ENCODE measurements around the gene UBASH3A. TPM values are rescaled to one million over a fixed set of nuclear protein-coding genes. Genes with fewer than 3 reads are reported as not detected.

UBASH3A gene
- total RNA-seq, 4 donors from 2014 or later: 0.40 TPM; not detected in 3

DNA sequence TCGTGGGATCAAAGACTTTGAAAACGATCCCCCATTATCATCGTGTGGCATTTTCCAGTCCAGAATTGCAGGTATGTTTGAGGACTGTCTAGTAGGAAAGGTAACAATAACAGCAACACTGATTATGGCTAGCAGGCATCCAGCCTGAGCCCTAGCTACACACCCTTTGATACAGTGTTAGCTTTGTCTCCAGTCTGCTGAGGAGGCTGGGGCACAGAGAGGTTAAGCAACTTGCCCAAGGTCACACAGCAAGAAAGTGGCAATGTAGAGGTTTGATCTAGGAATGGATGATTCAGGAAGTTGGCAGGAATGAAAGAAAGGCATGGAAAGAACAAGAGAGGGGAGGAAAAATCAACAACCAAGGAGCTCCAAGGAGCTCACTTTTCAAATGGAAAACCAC is 31.2 kb downstream of the UBASH3A start:
- ATAC-seq: no peak
- Histone ChIP-seq H3K4me3 (no peak overlapping the region), H3K36me3 (no peaks in the 10 kb centered on the region), H3K9me3 (peaks cover 0 to 38% (median 0%) of the 10 kb centered on the region in 3 donors), H3K4me1 (no peaks in the 10 kb centered on the region), H3K27ac (no peak overlapping the region), H3K27me3 (peaks cover 82% of the 10 kb centered on the region)
- no peak for TF ChIP-seq EP300 (IDR thresholded peaks at IDR 0.05)
- no peak for TF ChIP-seq POLR2AphosphoS5 (IDR thresholded peaks at IDR 0.05)
- TF ChIP-seq, protein P1, sequence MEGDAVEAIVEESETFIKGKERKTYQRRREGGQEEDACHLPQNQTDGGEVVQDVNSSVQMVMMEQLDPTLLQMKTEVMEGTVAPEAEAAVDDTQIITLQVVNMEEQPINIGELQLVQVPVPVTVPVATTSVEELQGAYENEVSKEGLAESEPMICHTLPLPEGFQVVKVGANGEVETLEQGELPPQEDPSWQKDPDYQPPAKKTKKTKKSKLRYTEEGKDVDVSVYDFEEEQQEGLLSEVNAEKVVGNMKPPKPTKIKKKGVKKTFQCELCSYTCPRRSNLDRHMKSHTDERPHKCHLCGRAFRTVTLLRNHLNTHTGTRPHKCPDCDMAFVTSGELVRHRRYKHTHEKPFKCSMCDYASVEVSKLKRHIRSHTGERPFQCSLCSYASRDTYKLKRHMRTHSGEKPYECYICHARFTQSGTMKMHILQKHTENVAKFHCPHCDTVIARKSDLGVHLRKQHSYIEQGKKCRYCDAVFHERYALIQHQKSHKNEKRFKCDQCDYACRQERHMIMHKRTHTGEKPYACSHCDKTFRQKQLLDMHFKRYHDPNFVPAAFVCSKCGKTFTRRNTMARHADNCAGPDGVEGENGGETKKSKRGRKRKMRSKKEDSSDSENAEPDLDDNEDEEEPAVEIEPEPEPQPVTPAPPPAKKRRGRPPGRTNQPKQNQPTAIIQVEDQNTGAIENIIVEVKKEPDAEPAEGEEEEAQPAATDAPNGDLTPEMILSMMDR (IDR thresholded peaks at IDR 0.05): no peak
- no peak for TF ChIP-seq POLR2A (IDR thresholded peaks at IDR 0.05)
- 72 to 80% methylated on average over 3 of the region's 3 CpGs for WGBS, 2 donors (ENCODE audit: low coverage in 1 of 2)

DNA sequence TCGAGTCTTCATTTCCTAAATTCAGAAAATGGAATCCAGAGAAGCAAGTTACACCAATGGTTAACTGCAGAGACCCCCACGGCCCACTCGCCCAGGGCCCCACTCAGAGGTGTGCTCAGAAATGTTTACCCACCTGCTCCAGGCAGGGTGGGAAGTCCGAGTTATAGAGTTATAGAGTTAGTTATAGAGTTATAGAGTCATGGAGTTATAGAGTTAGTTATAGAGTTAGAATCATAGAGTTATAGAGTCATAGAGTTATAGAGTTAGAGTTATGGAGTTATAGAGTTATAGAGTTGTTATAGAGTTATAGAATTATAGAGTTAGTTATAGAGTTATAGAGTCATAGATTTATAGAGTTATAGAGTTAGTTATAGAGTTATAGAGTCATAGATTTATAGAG is 31.7 kb downstream of the UBASH3A start:
- 59 to 100% methylated on average over 1 to 4 of the region's 4 CpGs for WGBS, 2 donors (ENCODE audit: low coverage in 1 of 2)
- no peak overlapping the region for H3K27ac ChIP-seq
- ATAC-seq: no peak
- peaks cover 0 to 38% (median 0%) of the 10 kb centered on the region in 3 donors for H3K9me3 ChIP-seq
- H3K36me3 ChIP-seq: no peaks in the 10 kb centered on the region
- H3K27me3 ChIP-seq: peaks cover 77% of the 10 kb centered on the region
- TF ChIP-seq POLR2AphosphoS5 (IDR thresholded peaks at IDR 0.05): no peak
- TF ChIP-seq, protein P1 (IDR thresholded peaks at IDR 0.05): no peak
- no peak for TF ChIP-seq POLR2A (IDR thresholded peaks at IDR 0.05)
- TF ChIP-seq EP300 (IDR thresholded peaks at IDR 0.05): no peak
- no peaks in the 10 kb centered on the region for H3K4me1 ChIP-seq
- no peak overlapping the region for H3K4me3 ChIP-seq

DNA sequence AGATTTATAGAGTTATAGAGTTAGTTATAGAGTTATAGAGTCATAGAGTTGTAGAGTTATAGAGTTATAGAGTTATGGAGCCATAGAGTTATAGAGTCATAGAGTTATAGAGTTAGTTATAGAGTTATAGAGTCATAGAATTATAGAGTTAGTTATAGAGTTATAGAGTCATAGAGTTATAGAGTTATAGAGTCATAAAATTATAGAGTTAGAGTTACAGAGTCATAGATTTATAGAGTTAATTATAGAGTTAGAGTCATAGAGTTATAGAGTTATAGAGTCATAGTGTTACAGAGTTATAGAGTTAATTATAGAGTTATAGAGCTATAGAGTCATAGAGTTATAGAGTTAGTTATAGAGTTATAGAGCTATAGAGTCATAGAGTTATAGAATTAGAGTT is 32.1 kb downstream of the UBASH3A start:
- TF ChIP-seq POLR2A (IDR thresholded peaks at IDR 0.05) (no peak), POLR2AphosphoS5 (IDR thresholded peaks at IDR 0.05) (no peak), EP300 (IDR thresholded peaks at IDR 0.05) (no peak)
- TF ChIP-seq, protein P1 (IDR thresholded peaks at IDR 0.05): no peak
- no peak overlapping the region for H3K27ac ChIP-seq
- no peak overlapping the region for H3K4me3 ChIP-seq
- H3K4me1 ChIP-seq: no peaks in the 10 kb centered on the region
- H3K27me3 ChIP-seq: peaks cover 73% of the 10 kb centered on the region
- H3K36me3 ChIP-seq: no peaks in the 10 kb centered on the region
- H3K9me3 ChIP-seq: peaks cover 0 to 38% (median 0%) of the 10 kb centered on the region in 3 donors
- no peak for ATAC-seq

DNA sequence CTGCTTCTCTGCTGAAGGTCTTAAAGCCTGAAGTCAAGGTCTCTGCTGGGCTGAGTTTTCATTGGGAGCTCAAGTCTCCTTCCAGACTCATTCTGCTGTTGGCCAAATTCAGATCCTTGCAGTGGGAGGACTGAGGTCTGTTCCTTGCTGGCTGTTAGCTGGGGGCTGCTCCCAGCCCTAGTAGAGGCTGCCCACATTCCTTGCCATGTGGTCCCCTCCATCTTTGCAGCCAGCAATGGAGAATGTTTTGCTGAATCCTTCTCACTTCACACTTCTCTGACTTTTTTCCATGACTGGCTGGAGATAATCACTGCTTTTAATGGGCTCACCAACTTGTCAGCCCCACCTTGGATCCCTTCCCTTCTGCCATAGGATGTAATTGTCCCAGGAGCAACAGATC is 33.2 kb downstream of the UBASH3A start:
- Histone ChIP-seq H3K27me3 (peaks cover 62% of the 10 kb centered on the region), H3K36me3 (no peaks in the 10 kb centered on the region), H3K4me3 (no peak overlapping the region), H3K4me1 (no peaks in the 10 kb centered on the region), H3K9me3 (peaks cover 0 to 33% (median 0%) of the 10 kb centered on the region in 3 donors), H3K27ac (no peak overlapping the region)
- ATAC-seq: no peak
- TF ChIP-seq, protein P1 (IDR thresholded peaks at IDR 0.05): no peak
- no peak for TF ChIP-seq POLR2AphosphoS5 (IDR thresholded peaks at IDR 0.05)

DNA sequence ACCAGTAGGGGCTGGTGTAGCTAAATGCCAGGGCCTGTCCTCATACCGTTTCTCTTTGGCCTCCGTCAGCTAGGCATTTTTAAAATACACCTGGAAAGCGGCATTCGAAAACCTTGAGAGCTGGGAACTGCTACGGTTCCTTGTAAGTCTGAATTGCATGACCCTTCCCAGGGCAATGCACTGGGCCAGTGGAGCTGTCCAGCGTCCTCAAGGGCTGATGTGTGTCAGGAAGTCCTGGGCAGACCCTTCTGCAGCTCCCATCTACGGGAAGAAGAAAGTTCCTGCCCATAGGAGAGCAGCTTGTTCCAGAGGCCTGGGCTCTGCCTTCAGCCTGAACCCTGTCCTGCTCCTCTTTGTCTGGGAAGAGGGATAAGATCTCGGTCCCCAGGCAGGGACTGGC is 34.1 kb downstream of the UBASH3A start:
- Histone ChIP-seq H3K36me3 (no peaks in the 10 kb centered on the region), H3K27ac (no peak overlapping the region), H3K4me1 (no peaks in the 10 kb centered on the region), H3K9me3 (peaks cover 0 to 24% (median 0%) of the 10 kb centered on the region in 3 donors), H3K27me3 (peaks cover 53% of the 10 kb centered on the region), H3K4me3 (no peak overlapping the region)
- ATAC-seq: no peak
- WGBS, 2 donors (ENCODE audit: low coverage in 1 of 2): no CpG with 5 or more reads among the region's 8 CpGs
- TF ChIP-seq POLR2AphosphoS5 (IDR thresholded peaks at IDR 0.05) (no peak), EP300 (IDR thresholded peaks at IDR 0.05) (no peak), POLR2A (IDR thresholded peaks at IDR 0.05) (no peak)
- TF ChIP-seq, protein P1 (IDR thresholded peaks at IDR 0.05): no peak
